Muscle of leg (tissue), 11 donors: ENCODE measurements around the gene TBC1D14. TPM values are rescaled to one million over a fixed set of nuclear protein-coding genes. Genes with fewer than 3 reads are reported as not detected.

Experiments used
- DNase-seq: peaks from one replicate; pipeline ENCODE4 v3.0.0; 2013
- H3K27ac ChIP-seq: one replicate; pipeline ENCODE4 v1.5.1; 2013; ENCODE audit warnings: mild to moderate bottlenecking, low read length, control low read depth
- H3K27me3 ChIP-seq: one replicate; pipeline ENCODE4 v1.6.1; 2013; ENCODE audit warnings: low read length; ENCODE audit not compliant: control insufficient read depth, insufficient read depth
- H3K36me3 ChIP-seq: one replicate; pipeline ENCODE4 v1.6.1; 2013; ENCODE audit warnings: low read length; ENCODE audit not compliant: control insufficient read depth, insufficient read depth
- H3K4me1 ChIP-seq: one replicate; pipeline ENCODE4 v1.6.1; 2013; ENCODE audit warnings: low read length; ENCODE audit not compliant: control insufficient read depth, insufficient read depth
- H3K4me3 ChIP-seq: one replicate; pipeline ENCODE4 v1.5.1; 2013; ENCODE audit warnings: low read length, control low read depth
- H3K9me3 ChIP-seq: replicated peaks from 2 replicates; pipeline ENCODE4 v1.6.1; 2013; ENCODE audit warnings: low read depth, low read length; ENCODE audit not compliant: control insufficient read depth
- WGBS: methylation state at CpG from one replicate; pipeline ENCODE4 v1.1.5; 2013; ENCODE audit warnings: missing lambda C conversion rate; ENCODE audit not compliant: insufficient coverage; 5-methylcytosine and 5-hydroxymethylcytosine counted together
- polyA plus RNA-seq, 8 donors: library from polyadenylated mRNA; unstranded; fragments of 120-200 nt; gene quantifications; one replicate each; pipeline versions ENCODE4 v1.2.1 to v1.2.3, GENCODE V29; 2013; ENCODE audit warnings: inconsistent platforms in 1 of 8, low replicate concordance in 1 of 8; ENCODE audit not compliant: insufficient read length in 8 of 8, insufficient read depth in 1 of 8
- total RNA-seq: library from RNA; stranded (reverse); fragments of 120-200 nt; gene quantifications from one replicate; pipeline ENCODE4 v1.2.4, GENCODE V29; 2013

TBC1D14 gene
- total and polyA plus RNA-seq, 9 donors, result 31.3 to 45.2 (median 38.7) TPM

DNA sequence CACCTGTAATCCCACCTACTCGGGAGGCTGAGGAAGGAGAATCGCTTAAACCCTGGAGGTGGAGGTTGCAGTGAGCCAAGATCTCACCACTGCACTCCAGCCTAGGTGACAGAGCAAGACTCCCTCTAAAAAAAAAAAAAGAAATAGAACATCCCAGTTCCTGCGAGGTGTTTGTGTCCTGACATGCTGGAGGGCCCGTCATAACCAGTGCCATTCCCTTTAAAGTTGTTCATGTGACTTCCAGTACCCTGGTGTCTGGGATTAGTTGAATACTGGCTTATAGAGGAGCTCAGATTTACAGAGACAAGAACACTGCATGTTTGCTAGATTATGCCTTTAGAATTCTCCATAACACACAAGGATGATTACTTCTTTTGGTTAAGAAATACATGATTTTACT lies 95.9 kb downstream of the TBC1D14 start:
- H3K27me3 ChIP-seq, result no peaks in the 10 kb centered on the region

DNA sequence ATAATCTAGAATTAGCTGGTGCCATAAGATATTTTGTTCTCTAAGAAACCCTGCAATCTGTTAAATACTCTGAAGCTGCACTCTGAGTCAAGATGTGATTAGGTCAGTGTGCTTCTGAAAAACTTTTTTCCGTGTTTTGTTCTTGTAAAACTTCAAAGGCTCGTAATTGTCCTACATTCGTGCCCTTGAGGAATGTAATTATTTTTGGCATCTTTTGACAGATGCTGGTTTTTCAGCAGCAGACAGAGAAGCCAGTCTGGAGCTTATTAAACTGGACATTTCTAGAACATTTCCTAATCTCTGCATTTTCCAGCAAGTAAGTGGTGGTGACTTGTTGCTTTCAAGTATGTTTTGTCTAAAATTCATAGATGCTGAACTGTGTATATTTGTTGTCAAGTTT lies 96.8 kb downstream of the TBC1D14 start:
- no peak overlapping the region for H3K4me3 ChIP-seq
- WGBS, result no CpG with 5 or more reads among the region's 3 CpGs
- H3K27me3 ChIP-seq, result no peaks in the 10 kb centered on the region
- no peak for DNase-seq
- H3K27ac ChIP-seq, result no peak overlapping the region
- no peaks in the 10 kb centered on the region for H3K9me3 ChIP-seq
- peaks cover 9% of the 10 kb centered on the region for H3K4me1 ChIP-seq
- H3K36me3 ChIP-seq, result peaks cover 68% of the 10 kb centered on the region

More for the DNA sequence above, 95.9 kb downstream of the TBC1D14 start:
- Histone ChIP-seq H3K9me3 (no peaks in the 10 kb centered on the region), H3K27ac (no peak overlapping the region), H3K4me1 (peaks cover 9% of the 10 kb centered on the region), H3K4me3 (no peak overlapping the region), H3K36me3 (peaks cover 68% of the 10 kb centered on the region)
- no CpG with 5 or more reads among the region's 4 CpGs for WGBS
- no peak for DNase-seq

DNA sequence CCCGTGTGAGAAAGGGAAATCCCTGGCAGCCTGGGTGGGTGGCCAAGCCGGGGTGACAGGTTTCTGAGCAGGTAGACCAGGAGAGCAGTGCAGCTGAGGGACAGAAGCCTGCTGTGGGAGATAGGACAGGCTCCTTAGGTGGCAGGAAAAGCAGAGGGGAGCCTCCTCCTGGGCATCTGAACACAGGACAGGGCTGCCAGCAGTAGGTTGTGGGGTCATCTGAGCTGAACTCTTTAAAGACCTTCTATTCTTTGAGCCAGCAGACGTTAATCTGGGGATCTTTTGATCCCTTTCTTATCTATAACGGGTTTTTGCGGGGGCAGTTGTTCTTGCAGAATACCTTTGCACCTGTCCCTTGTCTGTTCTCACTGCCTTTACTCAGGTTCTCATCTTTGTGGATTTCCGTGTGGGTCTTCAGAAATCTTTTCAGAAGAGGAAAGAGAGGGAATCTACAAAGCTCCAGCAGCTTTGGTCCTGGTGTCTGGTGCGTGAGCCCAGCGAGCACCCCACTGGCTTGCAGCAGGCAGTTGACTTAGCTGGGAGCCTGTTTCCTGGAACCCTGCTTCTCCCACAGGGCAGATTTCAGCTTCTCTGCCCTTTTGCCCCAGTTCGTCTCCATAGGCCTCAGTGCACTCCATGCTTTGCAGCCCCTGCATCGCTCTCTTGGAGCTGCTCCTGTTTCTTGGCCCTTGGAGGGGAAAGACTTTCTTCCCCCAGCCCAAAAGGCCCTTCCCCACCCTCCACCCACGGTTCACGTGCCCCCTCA lies 97.7 kb downstream of the TBC1D14 start:
- Histone ChIP-seq H3K4me3 (no peak overlapping the region), H3K4me1 (peaks cover 9% of the 10 kb centered on the region), H3K27ac (no peak overlapping the region), H3K36me3 (peaks cover 60% of the 10 kb centered on the region), H3K9me3 (no peaks in the 10 kb centered on the region), H3K27me3 (no peaks in the 10 kb centered on the region)
- 74% methylated on average over 11 of the region's 12 CpGs for WGBS
- no peak for DNase-seq

DNA sequence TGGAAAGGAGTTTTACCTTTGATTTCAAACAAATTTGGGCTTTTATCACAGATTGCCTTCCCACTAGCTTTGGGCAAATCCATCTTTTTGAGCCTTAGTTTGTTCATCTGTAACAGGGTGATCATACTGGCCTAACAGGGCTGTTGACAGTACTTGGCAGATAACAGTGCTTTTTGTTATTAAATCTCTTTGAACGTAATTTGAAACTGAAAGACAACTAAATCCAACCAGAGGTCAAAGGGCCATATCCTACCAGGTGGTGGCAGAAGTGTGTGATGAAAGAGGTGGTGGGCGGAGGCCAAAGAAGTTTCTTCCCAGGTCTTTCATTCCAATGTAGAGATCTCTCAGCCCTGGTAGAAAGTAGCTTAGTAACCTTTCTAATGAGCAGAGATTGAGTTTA lies 98.3 kb downstream of the TBC1D14 start:
- H3K27ac ChIP-seq, result no peak overlapping the region
- peaks cover 9% of the 10 kb centered on the region for H3K4me1 ChIP-seq
- H3K27me3 ChIP-seq, result no peaks in the 10 kb centered on the region
- peaks cover 54% of the 10 kb centered on the region for H3K36me3 ChIP-seq
- H3K9me3 ChIP-seq, result no peaks in the 10 kb centered on the region
- no peak for DNase-seq
- no CpG with 5 or more reads among the region's 2 CpGs for WGBS
- no peak overlapping the region for H3K4me3 ChIP-seq

DNA sequence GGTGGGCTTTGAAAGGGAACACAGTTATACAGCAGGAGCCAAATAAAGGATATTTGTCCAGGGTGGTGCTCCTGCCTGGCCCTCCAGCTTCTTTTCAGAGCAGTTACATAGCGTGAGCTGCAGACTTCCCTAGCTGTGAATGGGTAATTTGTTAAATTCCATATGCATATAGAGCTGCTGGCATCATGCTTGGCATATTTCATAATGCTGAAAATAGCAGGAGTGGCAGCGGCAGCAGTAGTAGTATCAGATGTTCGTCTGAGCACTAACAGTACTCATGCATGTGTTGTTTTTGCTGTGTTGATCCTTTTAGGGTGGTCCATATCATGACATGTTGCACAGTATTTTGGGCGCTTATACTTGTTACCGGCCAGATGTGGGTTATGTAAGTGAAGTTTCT lies 99.9 kb downstream of the TBC1D14 start:
- no peaks in the 10 kb centered on the region for H3K27me3 ChIP-seq
- peaks cover 49% of the 10 kb centered on the region for H3K36me3 ChIP-seq
- no peak for DNase-seq
- H3K9me3 ChIP-seq, result no peaks in the 10 kb centered on the region
- 87% methylated on average over 4 of the region's 5 CpGs for WGBS
- H3K4me1 ChIP-seq, result peaks cover 9% of the 10 kb centered on the region
- no peak overlapping the region for H3K4me3 ChIP-seq
- H3K27ac ChIP-seq, result peak overlapping the region; percentile 67

DNA sequence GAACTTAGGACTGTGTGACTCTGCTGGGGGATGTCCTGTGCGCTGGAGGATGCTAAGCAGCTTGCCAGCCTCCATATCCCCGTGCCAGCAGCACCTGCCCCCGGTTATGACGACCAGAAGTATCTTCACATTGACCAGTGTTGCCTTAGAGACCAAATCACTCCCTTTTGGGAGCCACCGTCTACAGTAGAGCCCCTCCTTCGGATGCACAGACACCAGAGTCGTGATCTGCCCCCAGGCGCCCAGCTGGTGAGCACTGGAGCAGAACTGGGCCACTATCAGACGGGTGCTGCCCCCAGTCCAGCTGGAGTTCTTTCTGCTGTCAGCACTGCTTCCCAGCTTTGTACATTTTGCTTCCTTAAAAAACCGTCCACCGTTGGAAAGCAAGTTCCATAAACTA lies 103.5 kb downstream of the TBC1D14 start:
- no peak for DNase-seq
- H3K36me3 ChIP-seq, result peaks cover 54% of the 10 kb centered on the region
- no peaks in the 10 kb centered on the region for H3K9me3 ChIP-seq

DNA sequence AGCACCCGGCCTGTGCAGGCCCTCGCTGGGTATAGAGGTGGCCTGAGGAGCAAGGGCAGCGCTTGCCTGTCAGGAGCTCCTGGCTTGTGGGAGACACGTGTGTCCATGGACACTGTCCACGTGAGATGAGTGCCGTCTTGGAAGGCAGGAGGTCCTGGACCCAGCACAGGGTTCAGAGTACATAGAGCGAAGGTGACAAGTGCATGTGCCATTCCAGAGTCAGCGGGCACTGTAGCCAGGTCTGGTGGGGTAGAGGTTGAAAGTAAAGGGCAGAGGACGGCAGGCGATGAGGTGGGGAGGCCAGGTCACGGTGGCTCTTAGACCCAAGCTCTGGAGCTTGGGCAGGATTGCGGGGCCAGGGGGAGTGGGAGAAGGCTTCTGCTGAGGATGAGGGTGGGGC lies 105.2 kb downstream of the TBC1D14 start:
- peaks cover 13% of the 10 kb centered on the region for H3K4me1 ChIP-seq
- peaks cover 56% of the 10 kb centered on the region for H3K36me3 ChIP-seq
- no peaks in the 10 kb centered on the region for H3K27me3 ChIP-seq
- DNase-seq, result no peak
- no peaks in the 10 kb centered on the region for H3K9me3 ChIP-seq
- H3K4me3 ChIP-seq, result no peak overlapping the region
- 94% methylated on average over 12 of the region's 12 CpGs for WGBS
- no peak overlapping the region for H3K27ac ChIP-seq

More for the DNA sequence above, 103.5 kb downstream of the TBC1D14 start:
- WGBS, result 94% methylated on average over 11 of the region's 11 CpGs
- Histone ChIP-seq H3K4me3 (no peak overlapping the region), H3K4me1 (peaks cover 13% of the 10 kb centered on the region), H3K27ac (no peak overlapping the region), H3K27me3 (no peaks in the 10 kb centered on the region)

DNA sequence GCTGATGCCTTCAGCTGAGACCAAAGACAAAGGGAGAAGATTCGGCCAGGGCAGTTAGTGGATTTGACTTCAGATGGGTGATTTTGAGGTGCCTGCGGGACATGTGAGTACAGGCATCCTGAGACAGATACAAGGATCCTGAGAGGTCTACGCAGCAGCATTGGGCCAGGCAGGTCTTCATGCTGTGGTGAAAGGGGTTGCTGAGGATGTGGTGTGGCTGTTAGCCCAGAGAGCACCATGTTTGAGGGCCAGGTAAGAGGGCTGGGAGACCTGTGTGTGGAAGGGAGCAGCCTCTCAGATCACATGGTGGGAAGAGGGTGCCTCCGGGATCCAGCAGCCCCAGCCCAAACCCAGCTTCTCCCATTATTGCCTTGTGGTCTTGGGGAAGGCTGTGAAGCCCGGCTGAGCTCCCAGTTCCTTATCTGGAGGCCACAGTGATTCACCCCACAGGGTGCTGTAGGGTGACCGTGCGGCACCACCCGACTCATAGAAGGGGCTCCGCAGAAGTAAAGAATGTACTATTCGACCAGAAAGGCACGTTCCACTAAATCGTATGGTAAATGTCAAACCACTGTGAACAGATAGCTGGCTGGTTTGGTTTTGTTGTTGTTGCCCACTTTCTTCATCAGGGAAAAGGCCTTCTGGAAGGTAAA lies 105.9 kb downstream of the TBC1D14 start:
- DNase-seq, result no peak
- Histone ChIP-seq H3K4me1 (peaks cover 11% of the 10 kb centered on the region), H3K36me3 (peaks cover 56% of the 10 kb centered on the region), H3K9me3 (no peaks in the 10 kb centered on the region), H3K4me3 (no peak overlapping the region), H3K27ac (no peak overlapping the region), H3K27me3 (no peaks in the 10 kb centered on the region)
- WGBS, result 95% methylated on average over 5 of the region's 12 CpGs

DNA sequence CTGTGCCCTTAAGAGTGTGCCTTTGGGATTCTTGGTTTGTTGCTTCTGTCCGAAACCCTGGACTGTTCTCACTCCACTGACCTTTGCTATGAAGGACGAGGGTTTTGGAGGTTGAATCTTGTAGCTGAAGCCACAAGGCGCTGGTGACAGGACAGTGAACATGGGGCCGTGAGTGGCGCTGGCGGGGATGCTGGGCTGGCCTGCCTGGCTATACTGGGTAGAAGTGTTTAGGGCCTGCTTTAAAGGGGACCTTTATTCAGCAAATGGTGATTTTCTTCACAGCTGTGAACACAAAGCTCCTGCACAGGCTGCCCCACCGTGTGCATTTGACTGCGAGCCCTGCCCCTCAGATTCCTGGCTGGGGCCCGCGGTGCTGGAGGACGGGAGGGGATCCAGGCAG lies 106.5 kb downstream of the TBC1D14 start:
- H3K9me3 ChIP-seq, result no peaks in the 10 kb centered on the region

DNA sequence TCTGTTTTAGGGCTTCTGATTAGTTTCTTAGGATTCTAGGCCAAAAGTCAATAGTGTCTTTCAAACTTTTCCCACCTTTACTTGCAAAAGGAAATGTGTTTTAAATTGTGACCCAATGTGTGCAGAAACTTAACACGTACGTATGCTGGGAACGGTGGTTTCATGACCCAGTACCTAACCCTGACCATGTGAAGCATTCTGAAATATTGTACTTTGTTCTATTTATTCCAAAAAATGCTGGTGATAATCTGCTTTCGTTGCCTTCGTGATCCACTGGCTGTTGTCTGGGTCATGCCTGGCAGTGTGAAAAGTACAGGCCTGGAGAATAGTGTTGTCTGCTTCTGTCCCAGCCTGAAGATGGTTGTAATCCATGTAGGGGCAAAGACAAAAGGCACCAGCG lies 106.9 kb downstream of the TBC1D14 start:
- Histone ChIP-seq H3K36me3 (peaks cover 55% of the 10 kb centered on the region), H3K9me3 (no peaks in the 10 kb centered on the region), H3K27ac (no peak overlapping the region), H3K4me3 (no peak overlapping the region), H3K27me3 (no peaks in the 10 kb centered on the region), H3K4me1 (peaks cover 11% of the 10 kb centered on the region)
- WGBS, result 95% methylated on average over 3 of the region's 6 CpGs
- no peak for DNase-seq

More for the DNA sequence above, 106.5 kb downstream of the TBC1D14 start:
- H3K27ac ChIP-seq, result no peak overlapping the region
- 78% methylated on average over 10 of the region's 11 CpGs for WGBS
- H3K36me3 ChIP-seq, result peaks cover 56% of the 10 kb centered on the region
- no peaks in the 10 kb centered on the region for H3K27me3 ChIP-seq
- H3K4me3 ChIP-seq, result no peak overlapping the region
- H3K4me1 ChIP-seq, result peaks cover 11% of the 10 kb centered on the region
- no peak for DNase-seq
